IPS-18a (cell line): ENCODE data around the gene ECE1.
"Not testable (repeated sequence)": the region's sequence is repeated elsewhere in the genome, so short reads cannot be mapped to it uniquely, and the experiment has no call there.

ENCODE experiments used
- H3K27ac ChIP-seq: one replicate; pipeline ENCODE4 v1.5.1; 2013; ENCODE audit warnings: low read length
- H3K27me3 ChIP-seq: one replicate; pipeline ENCODE4 v1.6.1; 2013; ENCODE audit warnings: mild to moderate bottlenecking, low read length; ENCODE audit not compliant: control insufficient read depth, insufficient read depth
- H3K36me3 ChIP-seq: one replicate; pipeline ENCODE4 v1.6.1; 2013; ENCODE audit warnings: low read depth, low read length; ENCODE audit not compliant: control insufficient read depth
- H3K4me1 ChIP-seq: one replicate; pipeline ENCODE4 v1.6.1; 2013; ENCODE audit warnings: low read depth, low read length; ENCODE audit not compliant: control insufficient read depth
- H3K4me3 ChIP-seq: one replicate; pipeline ENCODE4 v1.5.1; 2013; ENCODE audit warnings: low read length
- H3K9ac ChIP-seq: one replicate; pipeline ENCODE4 v1.6.1; 2013; ENCODE audit warnings: mild to moderate bottlenecking, low read length, moderate library complexity
- H3K9me3 ChIP-seq: one replicate; pipeline ENCODE4 v1.6.1; 2013; ENCODE audit warnings: low read depth, low read length; ENCODE audit not compliant: control insufficient read depth

Gene ECE1

GRCh38 chr1:21293537-21294265, 3.4 kb upstream of the ECE1 start:
- H3K4me1 ChIP-seq: peaks cover 20% of the 10 kb centered on the region

GRCh38 chr1:21292984-21293536, 2.8 kb upstream of the ECE1 start:
- peaks cover 20% of the 10 kb centered on the region for H3K4me1 ChIP-seq

More at GRCh38 chr1:21293537-21294265, 3.4 kb upstream of the ECE1 start:
- no peak overlapping the region for H3K4me3 ChIP-seq
- no peak overlapping the region for H3K9ac ChIP-seq
- H3K27ac ChIP-seq: no peak overlapping the region
- peaks cover 4% of the 10 kb centered on the region for H3K27me3 ChIP-seq
- no peaks in the 10 kb centered on the region for H3K9me3 ChIP-seq
- H3K36me3 ChIP-seq: no peaks in the 10 kb centered on the region

GRCh38 chr1:21292503-21292983, 2.3 kb upstream of the ECE1 start:
- Histone ChIP-seq H3K27me3 (peaks cover 4% of the 10 kb centered on the region), H3K27ac (no peak overlapping the region), H3K4me1 (peaks cover 20% of the 10 kb centered on the region), H3K4me3 (no peak overlapping the region), H3K9me3 (no peaks in the 10 kb centered on the region), H3K9ac (no peak overlapping the region), H3K36me3 (no peaks in the 10 kb centered on the region)

More at GRCh38 chr1:21292984-21293536, 2.8 kb upstream of the ECE1 start:
- Histone ChIP-seq H3K9ac (no peak overlapping the region), H3K27me3 (peaks cover 4% of the 10 kb centered on the region), H3K9me3 (no peaks in the 10 kb centered on the region), H3K36me3 (no peaks in the 10 kb centered on the region), H3K27ac (no peak overlapping the region), H3K4me3 (no peak overlapping the region)

- Histone ChIP-seq H3K4me1 (peaks cover 20% of the 10 kb centered on the region), H3K27ac (no peak overlapping the region), H3K36me3 (no peaks in the 10 kb centered on the region), H3K4me3 (no peak overlapping the region), H3K9me3 (no peaks in the 10 kb centered on the region), H3K27me3 (peaks cover 4% of the 10 kb centered on the region), H3K9ac (no peak overlapping the region)
Observed at GRCh38 chr1:21291964-21292363, 1.7 kb upstream of the ECE1 start.

GRCh38 chr1:21291184-21291583, 921 bp upstream of the ECE1 start:
- Histone ChIP-seq H3K27ac (no peak overlapping the region), H3K27me3 (peaks cover 4% of the 10 kb centered on the region), H3K4me1 (peaks cover 20% of the 10 kb centered on the region), H3K9ac (no peak overlapping the region), H3K4me3 (no peak overlapping the region), H3K36me3 (no peaks in the 10 kb centered on the region), H3K9me3 (no peaks in the 10 kb centered on the region)

- no peaks in the 10 kb centered on the region for H3K36me3 ChIP-seq
- H3K4me3 ChIP-seq: peak overlapping the region; percentile 64
- H3K4me1 ChIP-seq: peaks cover 20% of the 10 kb centered on the region
- H3K27ac ChIP-seq: no peak overlapping the region
- no peaks in the 10 kb centered on the region for H3K9me3 ChIP-seq
- H3K27me3 ChIP-seq: peaks cover 4% of the 10 kb centered on the region
- no peak overlapping the region for H3K9ac ChIP-seq
Observed at GRCh38 chr1:21290546-21290944, 282 bp upstream of the ECE1 start.

GRCh38 chr1:21289127-21289526, 1.1 kb downstream of the ECE1 start:
- Histone ChIP-seq H3K9me3 (no peaks in the 10 kb centered on the region), H3K4me3 (peak overlapping the region; percentile 54), H3K9ac (no peak overlapping the region), H3K4me1 (peaks cover 20% of the 10 kb centered on the region), H3K27me3 (peaks cover 4% of the 10 kb centered on the region), H3K36me3 (no peaks in the 10 kb centered on the region), H3K27ac (no peak overlapping the region)

GRCh38 chr1:21287905-21288514, 2.3 kb downstream of the ECE1 start:
- peaks cover 11% of the 10 kb centered on the region for H3K4me1 ChIP-seq
- no peaks in the 10 kb centered on the region for H3K36me3 ChIP-seq
- H3K27me3 ChIP-seq: peaks cover 4% of the 10 kb centered on the region
- H3K9me3 ChIP-seq: no peaks in the 10 kb centered on the region
- no peak overlapping the region for H3K27ac ChIP-seq
- no peak overlapping the region for H3K4me3 ChIP-seq
- no peak overlapping the region for H3K9ac ChIP-seq

GRCh38 chr1:21285386-21285785, 4.9 kb downstream of the ECE1 start:
- H3K9ac ChIP-seq, H3K4me1 ChIP-seq, H3K27ac ChIP-seq, H3K4me3 ChIP-seq, H3K36me3 ChIP-seq, H3K27me3 ChIP-seq, H3K9me3 ChIP-seq: not testable (repeated sequence)

- Histone ChIP-seq H3K9ac (no peak overlapping the region), H3K36me3 (no peaks in the 10 kb centered on the region), H3K4me3 (no peak overlapping the region), H3K27me3 (no peaks in the 10 kb centered on the region), H3K27ac (no peak overlapping the region), H3K9me3 (no peaks in the 10 kb centered on the region), H3K4me1 (peaks cover 6% of the 10 kb centered on the region)
Observed at GRCh38 chr1:21285055-21285372, 5.2 kb downstream of the ECE1 start.

- Histone ChIP-seq H3K4me3 (no peak overlapping the region), H3K9me3 (no peaks in the 10 kb centered on the region), H3K36me3 (no peaks in the 10 kb centered on the region), H3K9ac (no peak overlapping the region), H3K4me1 (peaks cover 5% of the 10 kb centered on the region), H3K27me3 (no peaks in the 10 kb centered on the region), H3K27ac (no peak overlapping the region)
Observed at GRCh38 chr1:21284206-21285054, 5.8 kb downstream of the ECE1 start.
